Hepatocyte (in vitro differentiated cells): ENCODE measurements around the gene SUPT3H.

Source experiments
- CTCF ChIP-seq: fragments of 200-600 bp; sonication (generic); IDR thresholded peaks from 2 replicates; pipeline ENCODE4 v1.5.1; 2016; ENCODE audit warnings: antibody characterized with exemption, mild to moderate bottlenecking; ENCODE audit not compliant: poor library complexity
- EZH2 ChIP-seq: fragments of 200-600 bp; sonication (generic); IDR thresholded peaks from 2 replicates; pipeline ENCODE4 v1.6.1; 2016; ENCODE audit warnings: antibody characterized with exemption, mild to moderate bottlenecking, borderline replicate concordance

GRCh38 chr6:44837741-44838140 lies 540.0 kb downstream of the SUPT3H start:
- no peak for TF ChIP-seq EZH2
- TF ChIP-seq CTCF = no peak
